ENCODE measurements around the gene JAML. TPM values are rescaled to one million over a fixed set of nuclear protein-coding genes. Genes with fewer than 3 reads are reported as not detected.

JAML gene
- total RNA-seq, 2 donors from 2014 or later: 1.4 to 8.5 TPM

DNA sequence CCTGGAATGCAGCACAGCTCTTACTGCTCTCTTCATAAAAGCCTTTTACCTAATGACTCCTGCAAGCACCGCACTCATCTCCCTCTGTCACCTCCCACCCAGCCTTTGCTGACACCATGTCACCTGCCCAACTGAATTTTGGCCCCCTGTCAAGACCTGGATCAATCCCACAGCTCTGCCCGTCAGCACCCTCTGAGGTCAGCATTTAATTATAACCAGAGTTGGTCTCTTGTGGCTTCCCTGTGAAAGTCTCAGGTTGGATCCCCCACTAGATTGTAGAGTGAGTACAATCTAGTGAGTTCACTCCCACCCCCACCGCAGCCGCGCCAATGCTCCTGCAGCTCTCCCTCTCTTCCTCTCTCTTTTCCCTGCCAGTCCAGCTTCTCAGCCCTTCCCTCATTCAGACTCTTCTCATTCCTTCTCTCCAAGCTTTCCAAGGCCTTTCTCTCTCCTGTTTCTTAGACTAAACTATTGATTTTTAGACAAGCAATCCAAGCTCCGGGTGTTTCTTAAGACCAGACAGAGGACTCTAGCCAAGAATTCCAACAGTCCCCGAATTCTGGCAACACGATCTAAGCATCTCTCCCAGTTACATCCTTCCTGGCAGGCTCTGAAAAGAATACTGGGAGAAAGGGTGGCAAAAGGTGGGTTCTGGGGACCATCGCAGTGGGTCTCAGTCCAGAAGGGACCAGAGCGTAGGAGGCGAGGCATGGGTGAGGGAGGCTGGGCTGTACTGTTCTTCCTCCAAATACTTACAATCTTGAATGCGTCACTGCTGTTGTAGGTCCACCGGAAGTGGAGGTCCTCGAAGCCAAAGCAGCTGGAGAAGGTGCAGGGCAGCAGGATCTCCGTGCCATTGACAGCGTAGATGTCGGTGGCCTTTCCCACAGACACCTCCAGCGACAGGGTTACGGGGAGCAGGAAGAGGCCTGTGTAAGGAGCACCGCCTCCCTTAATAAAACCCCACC, 80.2 kb downstream of the JAML start:
- H3K27ac Mint-ChIP-seq: no peak overlapping the region
- peaks cover 45 to 47% of the 10 kb centered on the region in 2 donors for H3K27me3 Mint-ChIP-seq
- ATAC-seq: no peak

More for the DNA sequence above, 80.2 kb downstream of the JAML start:
- H3K4me1 Mint-ChIP-seq (ENCODE audit: low read depth in 2 of 2): peaks cover 0 to 8% of the 10 kb centered on the region in 2 donors
- no peaks in the 10 kb centered on the region for H3K9me3 Mint-ChIP-seq
- peak overlapping the region; percentile 78 for H3K4me3 Mint-ChIP-seq
- H3K36me3 Mint-ChIP-seq: no peaks in the 10 kb centered on the region
- DNase-seq (ENCODE audit: low spot score): peak; percentile 12

Other genes with a start within 250 kb of the JAML start
- 10 to 100 TPM; 59.8 to 83.6 TPM for gene IL10RA, start 238.6 kb downstream of the JAML start, total RNA-seq
- under 1 TPM in 1 of 2 donors, not detected in 1; 0.19 TPM for gene TMPRSS4, start 147.9 kb downstream of the JAML start, total RNA-seq
- not detected for gene SMIM35, start 138.0 kb downstream of the JAML start, total RNA-seq
- not detected for gene SCN4B, start 72.2 kb downstream of the JAML start, total RNA-seq
- gene SCN2B, start 48.4 kb downstream of the JAML start, total RNA-seq: not detected
- gene MPZL3, start 27.4 kb upstream of the JAML start, total RNA-seq: 10 to 100 TPM; 10.8 to 12.8 TPM
- gene MPZL2, start 39.3 kb upstream of the JAML start, total RNA-seq: under 1 TPM in 1 of 2 donors, not detected in 1; 0.45 TPM
- gene CD3E, start 79.7 kb upstream of the JAML start, total RNA-seq: 100 to 1,000 TPM in 1 of 2 donors, 10 to 100 TPM in 1; 25.7 to 148 TPM
- 100 to 1,000 TPM in 1 of 2 donors, 10 to 100 TPM in 1; 30.5 to 161 TPM for gene CD3D, start 117.7 kb upstream of the JAML start, total RNA-seq
- 10 to 100 TPM in 1 of 2 donors, 1 to 10 TPM in 1; 7.1 to 49.4 TPM for gene CD3G, start 119.3 kb upstream of the JAML start, total RNA-seq
- gene UBE4A, start 134.6 kb upstream of the JAML start, total RNA-seq: 10 to 100 TPM; 45.0 to 58.8 TPM
- 100 to 1,000 TPM; 183 to 189 TPM for gene ATP5MG, start 176.6 kb upstream of the JAML start, total RNA-seq
- gene KMT2A, start 211.5 kb upstream of the JAML start, total RNA-seq: 100 to 1,000 TPM; 145 to 202 TPM